Lung (tissue), 12 donors: ENCODE results near the gene SLC4A1. TPM values are rescaled to one million over a fixed set of nuclear protein-coding genes. Genes with fewer than 3 reads are reported as not detected.

ENCODE experiments used
- ATAC-seq: fragments of 200-7000 bp; cut with Tn5 transposase; one replicate; pipeline ENCODE4 v1.9.1; 2020; ENCODE audit warnings: moderate number of reproducible peaks; ENCODE audit not compliant: insufficient read depth, low FRiP score
- DNase-seq, 3 donors: peaks; one replicate each; pipeline ENCODE4 v3.0.0-alpha.2; 2013 to 2017
- H3K27ac ChIP-seq, 2 donors: one replicate each; pipeline ENCODE4 v1.5.1; 2013; ENCODE audit warnings: mild to moderate bottlenecking in 2 of 2, moderate library complexity in 2 of 2, control low read depth in 1 of 2, inconsistent platforms in 1 of 2, low read depth in 1 of 2, low read length in 1 of 2
- H3K27me3 ChIP-seq, 3 donors: one replicate each; pipeline ENCODE4 v1.5.1; 2013; ENCODE audit warnings: low read length in 2 of 3; ENCODE audit not compliant: control insufficient read depth in 3 of 3, insufficient read depth in 3 of 3
- H3K36me3 ChIP-seq, 4 donors: one replicate each; pipeline ENCODE4 v1.5.1; 2013; ENCODE audit warnings: low read length in 4 of 4, mild to moderate bottlenecking in 1 of 4, moderate library complexity in 1 of 4; ENCODE audit not compliant: control insufficient read depth in 4 of 4, insufficient read depth in 4 of 4
- H3K4me1 ChIP-seq, 5 donors: one replicate each; pipeline ENCODE4 v1.5.1; 2013; ENCODE audit warnings: low read length in 5 of 5, mild to moderate bottlenecking in 2 of 5, moderate library complexity in 1 of 5; ENCODE audit not compliant: control insufficient read depth in 5 of 5, insufficient read depth in 5 of 5
- H3K4me3 ChIP-seq: one replicate; pipeline ENCODE4 v1.5.1; 2013; ENCODE audit warnings: mild to moderate bottlenecking, control low read depth, moderate library complexity
- H3K9ac ChIP-seq, 2 donors: one replicate each; pipeline ENCODE4 v1.5.1; 2013; ENCODE audit warnings: low read length in 2 of 2, control low read depth in 1 of 2; ENCODE audit not compliant: insufficient read depth in 1 of 2
- H3K9me3 ChIP-seq, 4 donors: one replicate each; pipeline ENCODE4 v1.5.1; 2013; ENCODE audit warnings: low read length in 3 of 4, mild to moderate bottlenecking in 1 of 4, moderate library complexity in 1 of 4; ENCODE audit not compliant: control insufficient read depth in 4 of 4, insufficient read depth in 3 of 4
- WGBS, 2 donors: extraction: QIAGEN DNeasy Blood & Tissue Kit; methylation state at CpG; one replicate each; pipeline ENCODE4 v1.1.7; 2013; 5-methylcytosine and 5-hydroxymethylcytosine counted together
- polyA plus RNA-seq, 2 donors: library from polyadenylated mRNA; stranded (reverse); fragments of 200-250 nt; gene quantifications; one replicate each; pipeline ENCODE4 v1.2.1, GENCODE V29; 2013
- total RNA-seq, 2 donors: library from RNA; depleted of rRNA in 1 of 2; stranded (reverse); fragments of >200 nt in 1 of 2; gene quantifications; one replicate each; pipeline ENCODE4 v1.2.1, GENCODE V29; 2014 to 2021
- TF ChIP-seq, protein P1 (sequence below): IDR thresholded peaks from 2 replicates; pipeline ENCODE4 v1.5.1; 2012; ENCODE audit warnings: mild to moderate bottlenecking; ENCODE audit errors: control extremely low read depth, extremely low read depth
- donor health status: control.
- donor health status: control.
- donor health status: Bipolar disorder and iron deficiency.
- donor health status: healthy.
- donor health status: DM: yes; HTN: yes; CAD: no.

The SLC4A1 gene
- total and polyA plus RNA-seq, 4 donors = 0.10 to 40.9 (median 0.77) TPM

DNA sequence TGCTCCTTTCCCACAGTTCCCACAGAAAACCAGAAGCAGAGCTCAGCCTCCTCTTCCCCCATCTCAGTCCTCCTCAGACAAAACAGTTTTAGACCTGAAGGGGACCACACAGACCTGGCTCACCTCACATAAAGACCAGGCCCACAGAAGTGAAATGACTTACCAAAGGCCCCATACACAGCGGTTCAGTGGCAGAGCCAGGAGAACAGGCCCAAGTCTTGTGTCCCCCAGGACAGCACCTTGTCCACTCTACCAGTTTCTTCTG lies 53.8 kb downstream of the SLC4A1 start:
- no peak overlapping the region for H3K27ac ChIP-seq
- H3K9ac ChIP-seq = no peak overlapping the region
- ATAC-seq (no peak), DNase-seq (no peak)
- H3K36me3 ChIP-seq = peaks cover 8 to 60% (median 50%) of the 10 kb centered on the region in 4 donors
- H3K4me1 ChIP-seq = peaks cover 5 to 22% (median 7%) of the 10 kb centered on the region in 5 donors
- H3K4me3 ChIP-seq = no peak overlapping the region
- H3K9me3 ChIP-seq = no peaks in the 10 kb centered on the region
- TF ChIP-seq, protein P1, sequence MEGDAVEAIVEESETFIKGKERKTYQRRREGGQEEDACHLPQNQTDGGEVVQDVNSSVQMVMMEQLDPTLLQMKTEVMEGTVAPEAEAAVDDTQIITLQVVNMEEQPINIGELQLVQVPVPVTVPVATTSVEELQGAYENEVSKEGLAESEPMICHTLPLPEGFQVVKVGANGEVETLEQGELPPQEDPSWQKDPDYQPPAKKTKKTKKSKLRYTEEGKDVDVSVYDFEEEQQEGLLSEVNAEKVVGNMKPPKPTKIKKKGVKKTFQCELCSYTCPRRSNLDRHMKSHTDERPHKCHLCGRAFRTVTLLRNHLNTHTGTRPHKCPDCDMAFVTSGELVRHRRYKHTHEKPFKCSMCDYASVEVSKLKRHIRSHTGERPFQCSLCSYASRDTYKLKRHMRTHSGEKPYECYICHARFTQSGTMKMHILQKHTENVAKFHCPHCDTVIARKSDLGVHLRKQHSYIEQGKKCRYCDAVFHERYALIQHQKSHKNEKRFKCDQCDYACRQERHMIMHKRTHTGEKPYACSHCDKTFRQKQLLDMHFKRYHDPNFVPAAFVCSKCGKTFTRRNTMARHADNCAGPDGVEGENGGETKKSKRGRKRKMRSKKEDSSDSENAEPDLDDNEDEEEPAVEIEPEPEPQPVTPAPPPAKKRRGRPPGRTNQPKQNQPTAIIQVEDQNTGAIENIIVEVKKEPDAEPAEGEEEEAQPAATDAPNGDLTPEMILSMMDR = no peak
- WGBS, 2 donors = 100% methylated on average over 1 of the region's 1 CpG
- H3K27me3 ChIP-seq = no peaks in the 10 kb centered on the region

DNA sequence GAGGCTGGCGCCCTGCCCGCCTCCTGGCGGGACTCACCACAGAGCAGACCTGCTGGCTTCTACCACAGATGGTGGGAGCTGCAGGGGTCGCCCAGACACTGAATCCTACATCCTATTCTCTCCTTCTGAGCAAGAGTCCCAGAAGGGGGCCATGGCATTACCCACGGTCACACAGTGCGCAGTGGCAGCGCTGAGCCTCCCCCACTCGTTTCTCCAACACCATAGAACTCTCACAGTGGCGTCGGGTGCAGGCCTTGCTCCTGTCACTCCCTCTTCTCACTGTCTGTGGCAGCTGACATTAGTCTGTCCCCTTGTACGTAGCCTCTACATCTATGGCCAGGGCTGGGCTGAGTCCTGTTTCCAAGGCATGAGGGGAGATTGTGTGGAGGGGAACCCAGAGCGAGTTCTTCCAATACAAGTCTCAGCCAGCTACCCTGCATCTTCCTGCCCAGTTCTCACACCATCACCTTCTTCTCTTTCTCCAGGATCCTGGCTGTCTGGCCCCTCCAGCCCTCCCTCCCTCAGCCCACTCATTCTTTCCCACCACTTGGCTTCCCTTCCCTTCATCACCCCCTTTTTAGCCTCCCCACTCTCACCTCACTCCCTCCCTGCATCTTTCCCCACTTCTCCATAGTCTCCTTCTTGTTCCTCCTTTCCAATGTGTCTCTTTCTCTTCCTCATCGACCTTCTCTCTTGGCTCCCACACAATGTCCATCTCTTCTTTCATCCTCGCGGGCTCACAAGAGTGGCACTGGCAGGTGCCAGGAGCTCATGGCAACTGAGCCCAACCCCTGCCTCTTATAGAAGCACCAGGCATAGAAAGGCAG lies 54.3 kb downstream of the SLC4A1 start:
- Histone ChIP-seq H3K4me3 (no peak overlapping the region), H3K9ac (no peak overlapping the region), H3K27ac (no peak overlapping the region), H3K4me1 (peaks cover 5 to 22% (median 7%) of the 10 kb centered on the region in 5 donors), H3K36me3 (peaks cover 12 to 65% (median 55%) of the 10 kb centered on the region in 4 donors), H3K9me3 (no peaks in the 10 kb centered on the region), H3K27me3 (no peaks in the 10 kb centered on the region)
- TF ChIP-seq, protein P1 = no peak
- no peak for DNase-seq
- ATAC-seq = no peak
- 87 to 90% methylated on average over 15 of the region's 15 CpGs for WGBS, 2 donors

DNA sequence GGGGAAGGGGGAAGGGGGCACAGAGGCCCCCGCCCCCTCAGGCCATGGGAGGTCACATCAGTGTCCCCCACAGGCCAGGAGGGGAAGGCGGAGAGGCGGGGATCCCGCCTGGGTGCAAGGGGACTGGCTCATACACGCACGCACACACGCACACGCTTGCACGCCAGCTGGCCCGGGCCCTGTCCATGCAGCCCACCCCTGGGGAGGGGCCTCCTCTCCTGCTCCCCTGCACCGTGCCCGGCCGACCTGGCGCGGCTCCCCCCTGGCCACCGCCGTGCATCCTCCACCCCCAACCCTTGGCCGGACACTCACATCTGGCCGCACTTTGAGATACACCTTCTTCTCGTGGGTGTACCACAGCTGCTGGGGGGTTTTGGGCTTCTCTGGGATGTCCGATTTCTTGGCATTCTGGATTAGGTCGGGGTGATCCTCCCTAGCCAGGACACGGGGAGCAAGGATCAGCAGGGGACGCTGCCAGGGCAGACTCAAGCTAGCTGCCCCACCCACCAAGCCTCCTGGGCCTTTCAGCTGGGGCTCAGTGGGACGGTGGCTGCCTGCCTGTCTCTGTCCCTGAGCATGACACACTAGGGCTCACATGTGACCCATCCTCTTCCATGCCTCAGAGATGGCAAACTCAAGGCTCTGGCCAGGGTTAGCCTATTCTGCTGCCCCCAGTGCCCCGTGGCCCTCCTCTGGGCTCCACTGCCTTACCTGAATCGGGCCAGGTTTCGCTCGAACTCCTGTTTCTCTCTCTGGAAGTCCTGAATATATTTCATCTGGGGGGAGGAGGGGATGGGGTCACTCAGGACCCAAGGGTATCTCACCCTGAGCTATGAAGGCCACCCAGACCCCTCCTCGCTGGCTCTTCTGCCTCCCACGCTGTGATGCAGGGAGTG lies 55.2 kb downstream of the SLC4A1 start:
- no peak overlapping the region for H3K4me3 ChIP-seq
- H3K9me3 ChIP-seq = no peaks in the 10 kb centered on the region
- H3K4me1 ChIP-seq = peaks cover 3 to 17% (median 5%) of the 10 kb centered on the region in 5 donors
- DNase-seq = no peak
- no peaks in the 10 kb centered on the region for H3K27me3 ChIP-seq
- TF ChIP-seq, protein P1 = no peak
- H3K9ac ChIP-seq = no peak overlapping the region
- no peak for ATAC-seq
- 82 to 85% methylated on average over 29 to 31 of the region's 31 CpGs for WGBS, 2 donors
- H3K36me3 ChIP-seq = peaks cover 17 to 73% (median 60%) of the 10 kb centered on the region in 4 donors
- no peak overlapping the region for H3K27ac ChIP-seq
